Hematopoietic multipotent progenitor cell (in vitro differentiated cells): ENCODE data around the gene SLIT3. TPM values are rescaled to one million over a fixed set of nuclear protein-coding genes. Genes with fewer than 3 reads are reported as not detected.
"Not testable (repeated sequence)": the region's sequence is repeated elsewhere in the genome, so short reads cannot be mapped to it uniquely, and the experiment has no call there.

Source experiments
- DNase-seq, 3 donors: peaks; one replicate each; pipeline ENCODE4 v3.0.0-alpha.2; 2011 to 2015; ENCODE audit warnings: low read depth in 2 of 3, low spot score in 2 of 3
- small RNA-seq: library from RNA; depleted of rRNA; stranded (forward); fragments of <200 nt; gene quantifications from one replicate; pipeline ENCODE3, GENCODE V24; 2012
- total RNA-seq: library from RNA; depleted of rRNA; stranded (reverse); fragments of >200 nt; gene quantifications from one replicate; pipeline ENCODE4 v1.2.3, GENCODE V29; 2012

SLIT3 gene
- total RNA-seq, 1 donor, result under 0.01 TPM

DNA sequence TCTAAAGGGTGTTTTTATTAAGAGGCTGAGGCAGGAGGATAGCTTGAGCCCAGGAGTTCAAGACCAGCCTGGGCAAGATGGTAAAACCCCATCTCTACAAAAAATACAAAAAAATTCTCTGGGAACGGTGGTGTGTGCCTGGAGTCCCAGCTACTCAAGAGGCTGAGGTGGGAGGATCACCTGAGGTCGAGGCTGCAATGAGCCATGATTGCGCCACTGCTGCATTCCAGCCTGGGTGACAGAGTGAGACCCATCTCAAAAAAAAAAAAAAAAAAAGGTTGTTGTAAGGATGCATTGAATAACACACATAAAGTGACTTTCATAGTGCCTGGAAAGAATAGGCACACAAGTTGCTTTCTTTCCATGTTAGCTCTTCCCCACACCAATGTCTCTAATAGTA lies 662.1 kb downstream of the SLIT3 start:
- DNase-seq, result not testable (repeated sequence)

DNA sequence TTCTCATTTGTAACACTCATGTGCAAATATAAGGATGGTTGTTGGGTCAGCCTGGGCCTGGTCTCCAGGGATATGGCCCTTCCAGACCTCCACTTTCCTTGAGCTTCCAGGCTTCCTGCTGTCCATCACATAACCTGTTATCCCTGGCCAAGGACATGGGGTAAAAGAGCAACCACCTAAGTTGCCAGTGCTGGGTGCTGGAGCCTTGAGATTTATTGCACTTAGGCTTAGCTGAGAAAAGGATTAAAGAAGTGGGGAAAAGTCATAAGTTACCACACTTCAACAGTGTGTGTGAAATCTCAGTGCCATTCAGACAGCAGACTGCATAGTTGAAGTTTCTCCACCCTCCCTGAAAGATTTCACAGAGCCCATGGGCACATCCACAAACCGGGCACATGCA lies 663.1 kb downstream of the SLIT3 start:
- DNase-seq, result no peak

DNA sequence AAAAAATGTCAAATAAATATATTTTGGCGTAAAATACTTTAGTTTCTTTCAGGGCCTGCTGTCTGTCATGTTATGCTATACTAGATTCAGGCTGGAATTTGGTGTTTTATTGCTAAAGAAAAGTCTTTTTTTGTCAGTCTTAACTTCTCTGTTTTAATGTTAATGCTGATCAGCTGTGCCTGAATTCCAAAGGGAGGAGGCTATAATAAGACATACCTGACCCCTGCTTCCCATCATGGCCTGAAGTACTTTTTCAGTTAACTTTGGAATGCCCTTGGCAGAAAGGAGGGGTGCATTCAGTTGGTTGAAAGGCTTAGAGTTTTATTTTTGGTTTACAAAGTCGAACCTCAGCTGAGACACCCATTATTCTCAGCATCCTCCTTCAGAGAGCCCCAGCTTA lies 663.7 kb downstream of the SLIT3 start:
- no peak for DNase-seq

GRCh38 chr5:168630958-168631357 lies 670.0 kb downstream of the SLIT3 start:
- DNase-seq, result not testable (repeated sequence)

- no peak for DNase-seq
Measured at GRCh38 chr5:168624850-168625364, 676.0 kb downstream of the SLIT3 start.

- no peak for DNase-seq
Measured at GRCh38 chr5:168620807-168621206, 680.1 kb downstream of the SLIT3 start.

- no peak for DNase-seq
Measured at GRCh38 chr5:168614661-168615060, 686.3 kb downstream of the SLIT3 start.

- DNase-seq, result no peak
Measured at GRCh38 chr5:168613996-168614395, 686.9 kb downstream of the SLIT3 start.

DNA sequence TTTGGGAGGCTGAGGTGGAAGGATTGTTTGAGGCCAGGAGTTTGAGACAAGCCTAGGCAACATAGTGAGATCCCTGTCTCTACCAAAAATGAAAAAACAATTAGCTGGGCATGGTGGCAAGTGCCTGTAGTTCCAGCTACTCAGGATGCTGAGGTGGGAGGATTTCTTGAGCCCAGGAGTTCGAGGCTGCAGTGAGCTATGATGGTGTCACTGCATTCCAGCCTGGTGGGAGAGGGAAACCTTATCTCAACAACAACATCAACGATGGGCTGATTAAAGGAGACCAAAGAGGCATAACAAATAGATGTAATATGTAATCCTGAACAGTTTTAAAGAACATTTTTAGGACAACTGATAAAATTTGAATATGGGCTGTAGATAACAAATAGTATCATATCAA lies 687.5 kb downstream of the SLIT3 start:
- DNase-seq, result no peak

GRCh38 chr5:168612996-168613395 lies 687.9 kb downstream of the SLIT3 start:
- DNase-seq, result peak; percentile 9 to 64 (median 21)

DNA sequence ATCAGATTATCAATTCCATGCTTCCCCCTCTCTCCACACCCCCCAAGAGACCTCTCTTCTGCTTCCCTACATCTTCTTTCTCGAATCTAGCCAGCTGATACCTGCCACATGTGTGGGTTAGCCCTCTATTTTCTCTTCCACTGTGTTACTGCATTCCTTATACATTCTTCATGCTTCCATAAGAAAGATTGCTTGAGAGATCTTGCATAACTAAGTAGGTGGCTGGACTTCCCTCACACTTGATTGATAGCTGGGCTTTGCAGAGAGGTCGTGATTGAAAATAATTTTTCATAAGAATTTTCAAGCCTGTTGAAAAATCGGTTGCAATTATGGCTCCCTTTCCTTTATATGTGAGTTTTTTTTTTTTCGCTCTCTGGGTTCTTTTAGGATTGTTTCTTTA lies 688.8 kb downstream of the SLIT3 start:
- no peak for DNase-seq

Small RNAs within 50 kb of the gene (small RNA-seq; reads per million reads assigned to genes)
- gene MIR218-2 (not detected), gene MIR585 (not detected), gene RF00019 (not detected)
